Inferior parietal cortex (tissue), 1 donor: Measurements from ENCODE around the gene BMX.

Experiments used
- DNase-seq: peaks from one replicate; pipeline ENCODE4 v3.0.0-alpha.2; 2016; ENCODE audit errors: extremely low spot score

Gene BMX

GRCh38 chrX:15507005-15507404, 6.4 kb downstream of the BMX start:
- no peak for DNase-seq

- no peak for DNase-seq
Measured at GRCh38 chrX:15509845-15510244, 9.2 kb downstream of the BMX start.

DNA sequence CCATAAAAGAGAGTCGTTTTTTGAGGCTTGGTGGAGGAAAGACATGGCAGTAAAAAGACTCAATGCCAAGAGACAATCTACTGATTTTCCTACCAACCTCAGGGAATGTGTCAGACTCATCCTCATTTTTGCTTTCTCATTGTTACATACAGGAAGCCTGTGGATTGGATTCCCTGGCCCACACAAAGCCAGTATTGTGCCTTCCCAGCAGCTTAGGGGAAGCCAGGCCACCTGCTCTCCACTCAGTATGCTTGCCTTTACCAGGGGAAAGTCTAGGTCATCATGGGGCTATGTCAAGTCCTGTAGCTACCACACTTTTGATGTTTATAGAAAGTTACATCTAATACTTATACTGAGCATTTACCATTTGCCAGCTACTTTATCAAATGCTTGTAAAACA, 11.0 kb downstream of the BMX start:
- no peak for DNase-seq

GRCh38 chrX:15512401-15512965, 11.9 kb downstream of the BMX start:
- DNase-seq: no peak

DNA sequence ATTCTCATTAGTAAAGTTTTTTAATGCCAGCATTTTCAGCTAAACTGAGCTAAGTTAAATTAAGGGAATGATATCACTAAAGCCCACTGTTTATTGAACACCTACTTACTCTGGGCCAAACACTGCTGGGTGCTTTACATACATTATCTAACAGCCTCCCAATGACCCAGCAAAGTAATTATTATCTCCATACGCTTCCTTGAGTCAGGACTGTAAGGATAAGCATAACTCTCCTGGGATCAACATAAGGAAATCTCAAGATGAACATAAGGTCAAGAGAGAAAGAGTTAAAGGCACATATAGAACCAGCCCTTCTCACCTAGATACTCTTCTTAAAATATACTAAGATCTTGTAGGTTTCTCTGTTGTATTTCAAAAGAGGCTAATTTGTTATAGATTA, 13.7 kb downstream of the BMX start:
- DNase-seq: no peak

DNA sequence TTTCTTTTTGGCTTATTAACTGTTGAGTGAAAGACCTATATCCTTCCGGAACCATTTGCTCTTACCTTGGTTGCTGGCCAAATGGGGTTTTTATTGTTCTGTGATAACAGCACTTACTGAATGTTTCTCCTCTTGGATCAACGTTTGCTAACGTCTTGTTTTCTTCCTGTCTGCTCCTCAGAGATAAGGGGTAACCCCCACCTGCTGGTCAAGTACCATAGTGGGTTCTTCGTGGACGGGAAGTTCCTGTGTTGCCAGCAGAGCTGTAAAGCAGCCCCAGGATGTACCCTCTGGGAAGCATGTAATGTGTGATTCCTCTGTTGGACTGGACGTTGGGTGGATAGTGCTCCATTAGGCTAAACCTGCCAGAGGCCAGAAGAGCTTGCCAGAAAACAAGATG, 15.3 kb downstream of the BMX start:
- DNase-seq: no peak

- DNase-seq: no peak
Measured at GRCh38 chrX:15522464-15522863, 21.9 kb downstream of the BMX start.

DNA sequence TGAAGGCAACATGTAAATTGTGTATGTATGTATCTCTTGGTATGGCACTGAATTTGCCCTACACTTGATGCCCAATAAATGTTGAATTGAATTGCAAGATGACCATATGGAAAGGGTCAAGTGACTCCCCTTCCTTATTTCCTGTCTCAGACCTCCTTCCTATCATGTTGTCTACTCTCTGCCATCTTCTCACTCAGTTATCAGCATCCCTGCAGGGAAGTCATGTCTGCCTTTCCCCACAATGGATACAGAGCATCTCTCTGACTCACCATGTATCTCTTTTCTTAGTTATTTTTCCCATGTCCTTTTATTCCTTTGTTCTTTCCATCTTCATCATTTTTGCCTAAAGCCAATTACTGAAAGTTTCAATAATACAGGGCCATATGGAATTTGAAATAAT, 22.5 kb downstream of the BMX start:
- DNase-seq: no peak

GRCh38 chrX:15524417-15524816, 23.8 kb downstream of the BMX start:
- DNase-seq: no peak

- no peak for DNase-seq
Measured at GRCh38 chrX:15525664-15526416, 25.2 kb downstream of the BMX start.

DNA sequence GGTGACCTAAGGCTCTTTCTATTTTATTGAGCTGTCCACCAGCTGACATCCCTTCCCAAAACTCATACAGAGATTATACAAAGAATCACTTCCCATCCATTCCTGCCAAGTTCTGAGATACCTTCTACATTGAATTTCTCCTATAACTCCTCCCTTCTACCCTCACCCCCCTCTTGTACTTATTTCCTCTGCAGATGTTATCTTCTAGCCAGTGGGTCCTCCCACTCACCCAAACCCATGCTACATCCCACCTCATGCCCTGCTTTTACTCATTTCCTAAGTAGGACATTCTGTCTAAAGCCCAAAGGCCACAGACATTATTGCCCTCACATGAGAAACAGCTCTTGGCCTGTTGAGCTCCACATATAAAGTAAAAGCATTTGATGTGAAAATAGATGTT, 28.6 kb downstream of the BMX start:
- no peak for DNase-seq

DNA sequence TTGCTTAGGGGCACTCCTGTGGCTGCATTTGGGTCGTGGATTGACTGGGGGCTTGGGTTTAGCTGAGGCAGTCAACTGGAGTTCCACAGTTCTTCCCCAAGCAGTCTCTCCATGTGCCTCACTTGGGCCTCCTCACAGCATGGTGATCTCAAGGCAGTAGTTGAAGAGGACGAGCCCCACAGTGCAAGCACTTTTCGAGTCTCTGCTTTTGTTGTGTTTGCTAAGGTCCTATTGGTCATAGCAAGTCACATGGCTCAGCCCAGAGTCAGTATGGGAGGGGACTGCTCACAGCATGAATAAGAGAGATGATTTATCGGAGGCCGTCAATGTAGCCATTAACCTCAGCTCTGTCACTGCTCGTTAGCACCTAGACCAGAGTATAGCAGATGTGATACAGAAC, 29.7 kb downstream of the BMX start:
- no peak for DNase-seq

DNA sequence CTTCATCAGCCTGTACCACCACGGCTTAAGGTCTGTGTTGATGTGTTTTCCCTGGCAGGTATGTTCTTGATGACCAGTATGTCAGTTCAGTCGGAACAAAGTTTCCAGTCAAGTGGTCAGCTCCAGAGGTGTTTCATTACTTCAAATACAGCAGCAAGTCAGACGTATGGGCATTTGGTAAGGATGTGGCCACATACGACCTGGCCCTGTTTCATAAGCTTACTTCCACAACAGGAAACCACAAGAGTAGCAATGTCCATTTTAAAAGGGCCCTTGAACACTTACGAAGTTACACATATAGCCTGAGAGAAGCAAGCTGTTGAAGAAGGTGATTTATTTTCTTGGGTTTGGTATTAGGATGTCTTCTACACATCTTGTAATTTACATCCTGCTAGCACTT, 46.1 kb downstream of the BMX start:
- DNase-seq: no peak

GRCh38 chrX:15547356-15547755, 46.7 kb downstream of the BMX start:
- no peak for DNase-seq

- no peak for DNase-seq
Measured at GRCh38 chrX:15549189-15550012, 48.8 kb downstream of the BMX start.

DNA sequence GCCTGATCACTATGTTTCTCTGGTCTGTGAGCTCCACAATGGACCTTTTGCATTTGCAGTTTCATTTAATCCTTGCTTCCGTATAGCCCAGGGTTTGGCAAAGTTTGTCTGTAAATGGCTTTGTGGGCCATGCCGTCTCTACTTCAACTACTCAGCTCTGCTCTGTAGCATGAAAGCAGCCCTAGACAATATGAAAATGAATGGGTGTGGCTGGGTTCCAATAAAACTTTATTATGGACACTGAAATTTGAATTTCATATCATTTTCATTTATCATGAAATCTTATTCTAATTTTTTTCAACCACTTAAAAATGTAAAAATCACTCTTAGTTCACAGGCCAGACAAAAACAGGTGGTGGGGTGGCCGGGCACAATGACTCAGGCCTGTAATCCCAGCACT, 58.6 kb downstream of the BMX start:
- no peak for DNase-seq

DNA sequence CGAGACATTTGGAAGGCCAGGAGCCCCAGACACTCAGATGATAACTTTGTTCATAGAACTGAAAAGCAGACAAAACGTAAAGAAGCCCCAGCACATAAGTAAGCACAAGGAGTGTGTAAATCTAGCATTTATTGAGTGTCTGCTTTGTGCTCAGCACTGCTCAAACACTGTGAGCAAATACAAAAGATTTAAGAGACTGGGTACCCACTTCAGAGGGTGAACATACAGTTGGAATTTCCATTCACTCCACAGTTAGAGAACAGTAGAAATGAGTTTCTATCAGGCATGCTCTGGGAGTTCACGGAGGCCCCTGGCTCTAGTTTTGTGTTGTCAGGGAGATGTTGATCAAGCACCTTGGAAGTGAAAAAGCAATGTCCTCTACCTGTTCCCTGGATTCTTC, 60.3 kb downstream of the BMX start:
- DNase-seq: no peak

DNA sequence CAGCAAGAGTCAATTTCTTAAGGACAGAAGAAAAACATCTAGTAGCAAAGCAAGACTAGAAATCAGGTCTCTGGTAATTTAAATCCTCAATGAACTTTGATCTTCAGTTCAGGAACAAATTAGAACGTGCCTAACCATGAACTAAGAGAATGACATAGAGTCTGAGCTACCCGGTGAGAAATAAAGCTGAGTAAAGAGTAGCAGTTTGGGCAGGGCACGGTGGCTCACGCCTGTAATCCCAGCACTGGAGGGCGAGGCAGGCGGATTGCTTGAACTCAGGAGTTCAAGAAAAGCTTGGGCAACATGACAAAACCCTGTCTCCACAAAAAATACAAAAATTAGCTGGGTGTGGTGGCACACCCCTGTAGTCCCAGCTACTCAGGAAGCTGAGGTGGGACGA, 62.4 kb downstream of the BMX start:
- DNase-seq: no peak

- peak; percentile 36 for DNase-seq
Measured at GRCh38 chrX:15564981-15565579, 64.5 kb downstream of the BMX start.

- no peak for DNase-seq
Measured at GRCh38 chrX:15566244-15566643, 65.6 kb downstream of the BMX start.

- no peak for DNase-seq
Measured at GRCh38 chrX:15567267-15567666, 66.7 kb downstream of the BMX start.

DNA sequence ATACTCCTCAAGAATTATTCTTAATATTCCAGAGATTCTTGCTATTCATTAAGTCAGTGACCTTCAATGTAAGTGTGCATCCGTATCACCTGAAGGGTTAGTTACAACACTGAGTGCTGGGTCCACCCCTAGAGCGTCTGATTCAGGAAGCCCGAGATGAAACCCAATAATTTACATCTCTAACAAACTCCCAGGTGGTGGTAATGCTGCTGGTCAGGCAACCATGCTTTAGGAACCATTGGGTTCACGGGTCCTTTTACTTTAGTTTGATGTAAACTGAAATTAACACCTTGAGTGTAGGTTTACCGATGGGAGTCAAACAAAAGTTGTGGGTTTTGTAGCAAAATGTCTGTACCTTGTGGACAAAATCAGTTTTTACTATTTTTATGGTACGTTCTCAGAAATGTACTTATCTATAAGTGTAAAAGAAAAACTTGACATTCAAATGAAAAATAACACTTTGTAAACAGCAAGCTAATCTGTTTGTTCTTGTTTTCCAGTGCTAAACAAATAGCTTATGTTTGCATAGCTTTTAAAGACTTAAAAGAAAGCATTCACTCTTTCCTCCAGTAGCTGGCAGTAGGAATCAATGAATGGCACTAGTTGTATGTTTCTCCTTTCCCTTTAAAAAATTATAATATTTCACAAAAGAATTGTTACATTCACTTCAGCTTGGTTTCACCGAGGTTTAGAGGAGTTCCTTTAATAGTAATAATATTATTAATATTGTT, 67.4 kb downstream of the BMX start:
- no peak for DNase-seq
